Femur (tissue), 1 donor: ENCODE results near the gene FALEC.
A peak's percentile ranks its signal among the peaks of the same experiment; 100 is the strongest.

Experiments used
- DNase-seq: peaks from one replicate; pipeline ENCODE4 v3.0.0-alpha.2; 2017

The FALEC gene

DNA sequence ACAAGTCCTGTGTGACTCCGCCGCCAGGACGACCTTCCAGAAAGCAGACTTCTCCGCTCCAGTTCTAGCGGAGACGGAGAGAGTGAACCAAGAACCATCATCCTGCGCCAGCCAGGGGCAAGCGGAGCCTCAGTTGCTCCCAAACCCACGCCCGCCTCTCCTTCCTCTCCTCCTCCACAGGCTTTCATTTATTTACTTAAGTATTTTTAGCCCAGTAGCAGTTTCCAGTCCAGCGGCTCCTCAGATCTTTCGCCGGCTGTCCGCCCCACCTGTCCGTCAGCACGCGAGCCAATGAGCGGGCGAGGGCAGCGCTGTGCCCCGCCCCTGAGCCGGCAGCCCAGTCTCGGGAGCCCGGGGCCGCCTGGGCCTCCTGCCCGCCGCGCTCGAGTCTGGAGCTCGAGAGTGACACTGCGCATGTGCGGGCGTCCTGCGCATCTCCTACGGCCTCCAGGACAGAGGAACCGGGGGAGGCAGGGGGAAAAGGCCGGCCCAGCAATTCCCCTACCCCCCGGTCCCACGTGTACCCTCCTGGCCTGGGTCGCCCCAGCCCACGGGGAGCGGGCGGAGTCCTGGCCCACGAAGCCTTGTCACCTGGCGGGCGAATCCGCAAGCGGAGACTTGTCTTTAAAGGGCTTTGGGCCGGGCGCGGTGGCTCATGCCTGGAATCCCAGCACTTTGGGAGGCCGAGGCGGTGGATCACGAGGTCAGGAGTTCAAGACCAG is at the start of gene FALEC:
Gene FALEC (plus strand): TSS at position 425 of the 722 bp plus-strand sequence.
- DNase-seq = peak; percentile 98

DNA sequence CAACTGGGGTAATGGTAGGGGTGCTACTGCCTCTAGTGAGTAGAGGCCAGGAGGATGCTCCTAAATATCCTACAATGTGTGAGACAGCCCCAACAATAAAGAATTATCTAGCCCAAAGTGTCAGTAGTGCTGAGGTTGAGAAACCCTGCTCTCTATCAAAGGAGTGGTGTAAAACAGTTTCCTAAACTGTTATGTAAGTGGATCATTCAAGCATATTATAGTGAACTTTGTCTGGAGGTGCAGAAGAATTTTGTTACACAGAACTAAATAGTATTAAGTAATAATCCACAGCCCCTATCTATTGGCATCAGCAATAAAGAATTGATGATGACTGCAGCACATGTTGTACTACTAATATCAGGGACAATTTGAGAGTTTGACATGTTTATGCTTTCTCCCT is 48.6 kb upstream of the FALEC start:
- no peak for DNase-seq

DNA sequence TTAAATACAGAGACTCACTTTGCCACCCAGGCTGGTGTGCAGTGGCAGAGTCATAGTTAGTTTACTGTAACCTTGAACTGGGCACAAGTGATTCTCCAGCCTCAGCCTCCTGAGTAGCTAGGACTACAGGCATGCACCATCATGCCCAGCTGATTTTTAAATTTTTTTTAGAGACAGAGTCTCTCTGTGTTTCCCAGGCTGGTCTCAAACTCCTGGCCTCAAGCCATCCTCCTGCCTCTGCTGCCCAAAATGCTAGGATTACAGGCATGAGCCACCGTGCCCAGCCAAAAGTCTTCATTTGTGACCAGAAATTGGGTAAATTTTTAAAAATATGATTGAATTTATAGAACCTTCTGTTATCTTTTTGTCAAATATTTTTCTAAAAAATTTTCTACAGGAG is 46.3 kb upstream of the FALEC start:
- no peak for DNase-seq

DNA sequence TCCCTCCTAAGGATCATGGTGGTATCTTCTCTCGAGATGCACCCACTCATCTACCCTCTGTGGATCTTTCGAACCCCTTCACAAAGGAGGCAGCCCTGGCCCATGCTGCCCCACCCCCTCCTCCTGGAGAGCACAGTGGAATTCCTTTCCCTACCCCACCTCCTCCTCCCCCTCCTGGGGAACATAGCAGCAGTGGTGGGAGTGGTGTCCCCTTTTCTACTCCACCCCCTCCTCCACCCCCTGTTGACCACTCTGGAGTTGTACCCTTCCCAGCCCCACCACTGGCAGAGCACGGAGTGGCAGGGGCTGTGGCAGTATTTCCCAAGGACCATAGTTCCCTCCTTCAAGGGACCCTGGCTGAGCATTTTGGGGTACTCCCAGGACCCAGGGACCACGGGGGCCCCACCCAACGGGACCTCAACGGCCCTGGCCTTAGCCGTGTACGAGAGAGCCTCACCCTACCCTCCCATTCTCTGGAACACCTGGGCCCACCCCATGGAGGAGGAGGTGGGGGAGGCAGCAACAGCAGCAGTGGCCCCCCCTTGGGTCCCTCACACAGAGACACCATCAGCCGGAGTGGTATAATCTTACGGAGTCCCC is 42.9 kb upstream of the FALEC start:
- no peak for DNase-seq

DNA sequence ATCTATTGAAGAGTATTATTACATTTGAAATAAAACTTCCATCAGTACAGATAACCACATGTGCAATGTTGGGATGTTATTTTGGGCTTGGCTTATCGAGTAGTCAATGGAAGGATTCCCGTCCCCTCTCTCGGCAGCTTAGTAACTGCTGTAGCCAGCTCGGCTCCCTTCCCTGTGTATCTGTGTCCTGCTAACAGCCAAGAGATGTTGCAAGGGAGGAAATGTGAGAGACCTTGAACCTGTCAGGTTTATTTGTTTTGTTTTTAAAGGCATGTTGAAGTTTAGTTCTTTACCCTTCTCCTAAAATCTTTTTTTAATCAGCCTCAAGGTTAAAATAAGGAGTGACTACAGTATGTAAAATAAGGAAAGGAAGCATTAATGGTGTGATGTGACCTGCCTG is 41.9 kb upstream of the FALEC start:
- DNase-seq = no peak

DNA sequence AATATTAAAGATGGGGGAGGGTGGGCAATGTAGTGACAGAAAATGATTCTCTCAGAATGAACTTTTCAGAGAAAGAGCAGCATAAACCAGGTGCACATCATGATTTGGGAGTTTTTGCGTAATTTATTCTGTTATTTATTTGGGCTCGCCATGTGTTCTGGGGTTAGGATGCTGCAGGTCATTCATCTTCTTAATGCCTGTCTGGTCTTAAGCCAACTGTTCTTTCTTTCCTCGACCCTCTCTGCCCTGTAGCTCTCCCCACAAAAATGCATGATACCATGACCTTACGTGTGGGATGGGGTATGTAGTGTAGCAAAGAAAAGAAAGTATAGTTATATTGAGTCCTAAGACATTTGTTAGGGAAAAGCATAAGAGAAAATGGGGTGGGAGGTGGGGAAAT is 40.7 kb upstream of the FALEC start:
- DNase-seq = no peak

DNA sequence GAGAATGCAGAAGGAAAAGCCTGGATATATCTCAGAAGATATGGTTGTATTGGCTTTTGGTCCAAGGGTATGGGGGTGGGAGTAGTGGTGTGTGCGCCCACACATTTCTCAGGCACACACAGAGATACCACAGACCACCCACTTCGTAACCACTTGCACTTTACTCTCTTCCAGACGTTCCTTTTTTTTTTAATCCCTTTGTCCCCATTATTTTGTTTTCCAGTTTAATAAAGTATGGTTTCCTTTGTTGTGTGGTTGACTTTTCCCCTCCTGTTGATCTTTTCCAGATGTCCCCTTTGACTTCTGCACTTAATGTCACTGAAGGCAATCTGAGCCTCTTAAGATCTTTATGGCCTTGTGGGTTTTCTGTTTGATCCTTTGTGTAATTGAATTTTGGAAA is 38.8 kb upstream of the FALEC start:
- DNase-seq = no peak

DNA sequence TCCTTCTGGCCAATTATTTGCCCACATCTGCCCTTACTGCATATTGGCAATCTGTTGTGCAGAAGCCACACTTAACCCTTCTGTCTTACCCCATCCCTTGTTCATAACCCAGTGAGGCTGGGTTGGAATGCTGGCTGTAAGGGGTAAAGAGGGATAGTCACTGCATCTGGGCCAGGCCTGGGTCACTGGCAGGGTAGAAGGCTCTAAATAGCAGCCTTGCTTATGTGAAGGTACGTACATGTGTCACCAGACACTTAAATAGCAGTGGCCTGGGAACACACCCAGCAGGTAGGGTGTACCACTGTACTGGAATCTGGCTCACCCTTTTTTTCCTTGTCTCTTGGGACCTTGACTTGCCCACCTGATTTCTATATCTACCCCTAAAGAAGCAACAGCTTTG is 38.2 kb upstream of the FALEC start:
- DNase-seq = no peak

DNA sequence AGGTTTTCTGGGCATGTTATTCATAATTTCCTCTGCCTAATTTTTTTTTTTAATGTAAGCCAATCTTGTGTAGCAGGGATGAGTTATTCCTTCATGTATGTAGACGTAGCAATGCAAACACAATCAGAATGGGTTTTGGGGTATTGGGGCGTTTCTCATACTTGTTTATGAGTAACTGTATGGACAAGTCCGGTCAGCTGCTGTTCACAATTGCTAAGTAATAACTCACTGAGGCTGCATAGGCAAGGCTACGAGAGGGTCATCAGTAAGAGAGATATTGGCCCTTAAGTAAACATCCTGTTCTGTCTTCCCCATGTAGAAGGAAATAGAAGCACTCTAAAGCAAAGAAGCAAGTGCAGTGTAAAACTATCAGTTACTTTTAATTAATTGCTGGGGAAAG is 37.8 kb upstream of the FALEC start:
- no peak for DNase-seq

DNA sequence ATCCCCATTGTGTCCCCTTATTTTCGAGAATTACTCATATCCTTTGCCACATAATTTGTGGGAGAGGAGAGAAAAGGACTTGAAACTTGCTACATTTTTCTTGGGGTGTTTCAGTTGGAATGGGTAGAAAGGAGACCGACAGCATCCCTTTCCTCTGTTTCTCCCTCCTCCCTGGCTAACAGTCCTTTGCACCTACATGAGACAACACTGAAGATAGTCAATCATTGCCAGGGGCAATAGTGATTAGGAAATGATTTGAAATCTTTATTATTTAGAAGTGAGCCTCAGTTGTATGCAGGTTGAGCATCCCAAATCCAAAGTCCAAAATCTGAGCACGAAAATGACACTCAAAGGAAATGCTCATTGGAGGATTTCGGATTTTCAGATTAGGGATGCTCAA is 36.2 kb upstream of the FALEC start:
- no peak for DNase-seq

DNA sequence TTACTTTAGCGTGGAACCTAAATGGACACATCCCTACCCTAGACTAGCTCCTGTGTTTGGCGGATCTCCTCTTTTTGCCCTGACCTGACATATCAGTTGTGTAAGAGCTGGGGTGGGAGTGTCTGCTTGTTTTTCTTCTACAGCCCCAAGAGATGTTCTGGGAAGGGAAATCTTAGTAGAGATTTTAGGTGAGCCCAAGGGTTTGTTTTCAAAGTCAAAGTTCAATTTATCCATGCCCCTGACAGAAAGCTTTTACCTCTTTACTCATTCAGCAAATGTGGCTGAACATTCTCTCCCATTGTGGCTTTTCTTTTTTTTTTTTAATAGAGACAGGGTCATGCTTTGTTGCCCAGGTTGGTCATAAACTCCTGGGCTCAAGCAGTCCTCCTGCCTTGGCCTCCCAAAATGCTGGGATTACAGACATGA is 35.6 kb upstream of the FALEC start:
- no peak for DNase-seq

DNA sequence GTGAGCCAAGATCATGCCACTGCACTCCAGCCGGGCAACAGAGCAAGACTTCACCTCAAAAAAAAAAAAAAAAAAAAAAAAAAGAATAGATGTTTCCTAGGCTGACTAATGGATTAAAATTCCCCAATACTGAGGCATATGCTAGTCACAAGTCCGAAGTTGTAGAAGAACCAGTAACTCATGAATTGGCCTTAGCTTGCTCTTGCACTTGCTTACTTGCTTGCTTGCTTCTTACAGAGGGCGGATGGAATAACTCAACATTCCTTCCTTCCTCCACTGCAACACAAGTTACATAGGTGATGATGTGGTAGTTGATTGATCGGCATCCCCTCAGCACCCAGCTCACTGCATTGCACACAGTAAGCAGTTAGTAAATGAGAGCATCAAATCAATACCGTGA is 31.1 kb upstream of the FALEC start:
- DNase-seq = no peak

DNA sequence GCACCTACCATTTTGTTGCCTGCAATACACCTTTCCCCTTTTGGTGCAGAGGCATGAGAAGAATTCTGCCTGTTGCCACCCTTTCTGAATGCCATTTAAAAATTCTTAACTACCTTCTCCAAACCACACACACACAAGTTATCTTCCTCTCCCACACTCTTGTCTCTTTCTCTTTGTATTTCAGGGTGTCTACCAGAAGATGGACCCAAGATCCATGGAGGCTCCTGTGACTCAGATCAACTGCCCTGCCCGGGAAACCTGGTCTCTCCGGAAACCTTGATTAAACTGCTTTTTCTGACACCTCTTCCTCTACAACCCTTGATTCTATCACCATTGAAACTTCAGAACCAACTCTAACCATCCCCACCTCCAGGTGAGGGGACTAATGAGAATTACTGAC is 30.7 kb upstream of the FALEC start:
- no peak for DNase-seq

DNA sequence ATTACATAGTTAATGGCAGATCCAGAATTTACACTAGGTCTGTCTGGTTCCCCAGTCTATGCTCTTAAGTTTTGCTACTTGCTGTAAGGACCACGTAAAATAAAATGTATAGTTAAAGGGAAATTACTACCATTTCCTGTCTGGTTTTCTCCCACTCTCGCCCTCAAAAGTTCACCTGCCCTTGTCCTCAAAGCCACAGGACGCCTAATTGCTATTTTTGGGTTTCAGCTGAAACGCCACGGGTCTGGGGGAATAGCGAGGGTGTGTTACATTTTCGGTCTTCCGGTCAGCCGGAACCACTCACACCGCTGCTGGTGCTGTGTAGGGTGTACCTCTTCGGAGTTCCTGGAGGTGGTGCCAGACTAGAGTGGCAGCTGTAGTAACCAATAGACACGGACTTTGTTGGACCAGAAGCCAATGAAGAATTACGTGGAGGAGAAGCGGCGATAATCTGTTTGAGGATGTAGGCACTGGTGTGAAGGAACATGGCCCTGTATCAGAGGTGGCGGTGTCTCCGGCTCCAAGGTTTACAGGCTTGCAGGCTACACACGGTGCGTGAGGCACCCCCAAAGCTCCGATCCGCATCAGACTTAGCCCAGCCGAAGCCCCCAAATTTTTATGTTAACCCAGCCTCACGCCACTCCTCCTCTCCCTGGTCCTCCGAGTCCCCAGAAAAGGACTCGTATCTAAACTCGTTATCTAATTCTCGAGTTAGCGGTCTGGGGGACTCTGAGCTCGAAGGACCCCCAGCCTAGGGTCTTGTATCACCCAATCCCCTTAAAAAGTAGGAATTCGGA is 28.4 kb upstream of the FALEC start, which contains the start of gene TARS2:
Gene TARS2 (plus strand): TSS at position 454 of the 797 bp plus-strand sequence. CDS start 32 bp downstream, at position 486.
- DNase-seq = peak; percentile 98

DNA sequence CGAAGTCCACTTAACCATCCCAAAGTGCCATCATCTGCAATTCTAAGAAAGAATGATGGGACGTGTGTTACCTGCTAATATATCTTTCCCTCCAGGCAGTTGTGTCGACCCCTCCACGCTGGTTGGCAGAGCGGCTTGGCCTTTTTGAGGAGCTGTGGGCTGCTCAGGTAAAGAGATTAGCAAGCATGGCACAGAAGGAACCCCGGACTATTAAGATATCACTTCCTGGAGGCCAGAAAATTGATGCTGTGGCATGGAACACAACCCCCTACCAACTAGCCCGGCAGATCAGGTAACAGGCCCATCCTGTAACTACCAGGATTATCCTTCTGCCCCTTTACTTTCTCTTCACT is 27.8 kb upstream of the FALEC start:
- no peak for DNase-seq

DNA sequence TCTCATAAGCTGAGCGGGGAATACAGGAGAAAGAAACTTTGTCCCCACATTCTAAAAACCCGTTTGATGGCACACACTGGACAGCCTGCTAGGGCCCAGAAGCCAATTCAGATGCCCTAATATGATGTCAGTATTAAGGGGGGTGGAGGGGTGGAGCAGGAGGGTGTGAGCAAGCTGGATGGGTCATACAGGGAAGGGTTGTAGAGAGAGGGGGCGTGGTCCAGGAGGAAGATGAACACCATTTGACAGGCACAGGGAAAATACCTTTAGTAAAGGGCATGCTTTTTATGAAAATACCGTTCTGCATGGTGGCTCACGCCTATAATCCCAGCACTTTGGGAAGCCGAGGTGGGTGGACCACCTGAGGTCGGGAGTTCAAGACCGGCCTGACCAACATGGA is 22.4 kb upstream of the FALEC start:
- DNase-seq = no peak

DNA sequence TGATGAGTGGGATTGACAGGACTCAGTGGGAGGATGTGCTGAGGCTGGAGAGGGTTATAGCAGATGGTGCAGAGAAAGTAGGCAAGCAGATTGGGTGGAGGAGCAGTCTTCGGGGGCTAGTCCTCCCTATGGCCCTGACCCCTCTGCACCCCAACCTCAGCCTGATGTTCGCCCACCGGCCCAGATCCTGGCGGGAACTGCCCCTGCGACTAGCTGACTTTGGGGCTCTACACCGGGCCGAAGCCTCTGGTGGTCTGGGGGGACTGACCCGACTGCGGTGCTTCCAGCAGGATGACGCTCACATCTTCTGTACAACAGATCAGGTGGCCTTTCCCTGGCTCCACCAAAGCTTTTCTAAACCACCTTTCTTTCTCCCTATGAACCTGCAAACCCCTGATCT is 17.2 kb upstream of the FALEC start:
- DNase-seq = no peak

DNA sequence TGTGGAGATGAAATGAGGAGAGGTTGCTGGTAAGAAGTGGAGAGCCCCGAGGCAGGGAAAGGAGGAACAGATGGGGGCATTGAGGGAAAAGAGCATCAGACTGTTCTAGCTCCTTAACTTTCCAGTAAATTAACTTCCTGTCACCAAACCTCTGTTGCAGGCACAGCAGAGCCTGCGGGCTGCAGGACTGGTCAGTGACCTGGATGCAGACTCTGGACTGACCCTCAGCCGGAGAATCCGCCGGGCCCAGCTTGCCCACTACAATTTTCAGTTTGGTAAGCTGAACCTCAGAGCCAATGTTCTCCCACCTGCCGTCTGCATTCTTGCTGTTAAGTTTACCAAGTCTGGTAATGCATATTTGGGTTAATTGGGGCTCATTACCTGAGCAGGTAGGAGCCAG is 10.1 kb upstream of the FALEC start:
- no peak for DNase-seq

DNA sequence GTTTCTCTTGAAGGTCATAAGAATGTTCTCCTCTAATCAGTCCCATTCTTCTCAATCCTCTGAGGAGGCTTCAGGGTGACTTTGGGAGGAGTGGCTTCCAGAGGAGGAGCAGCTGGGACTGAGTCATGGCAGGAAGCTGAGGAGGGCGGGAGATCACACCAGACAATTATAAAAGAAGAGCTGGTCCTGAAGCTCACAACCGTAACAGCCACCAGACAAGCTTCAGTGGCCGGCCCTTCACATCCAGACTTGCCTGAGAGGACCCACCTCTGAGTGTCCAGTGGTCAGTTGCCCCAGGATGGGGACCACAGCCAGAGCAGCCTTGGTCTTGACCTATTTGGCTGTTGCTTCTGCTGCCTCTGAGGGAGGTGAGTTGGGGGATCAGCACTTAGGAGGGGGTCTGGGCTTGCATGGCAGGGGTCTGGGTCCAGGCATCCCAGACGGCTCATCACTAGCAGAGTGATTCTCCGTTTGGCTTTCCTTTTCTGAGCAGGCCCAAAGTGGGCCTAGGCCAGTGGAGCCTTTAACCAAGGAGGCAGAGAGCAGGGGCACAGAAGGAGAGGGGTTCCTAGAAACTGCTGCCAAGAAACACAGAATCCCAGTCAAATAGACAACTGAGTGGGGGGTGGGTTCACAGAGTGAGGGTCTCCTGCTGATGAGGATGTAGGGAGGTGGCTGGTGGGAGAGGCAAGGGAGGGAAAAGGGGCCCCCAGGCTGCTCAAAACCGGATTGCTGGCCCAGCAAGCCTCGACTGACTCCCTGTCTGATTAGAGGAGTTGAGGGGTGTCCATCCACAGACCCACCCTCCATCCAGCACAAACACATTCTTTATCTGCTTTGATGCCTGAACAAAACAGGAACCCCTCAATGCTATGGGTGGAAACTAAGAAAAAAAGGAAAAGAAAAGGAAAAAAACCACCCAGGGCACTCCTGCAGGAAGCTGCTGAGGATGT is 7.4 kb upstream of the FALEC start, which contains the start of gene ECM1:
Gene ECM1 (plus strand): TSS at position 198 of the 953 bp plus-strand sequence. CDS start 101 bp downstream, at position 299.
- DNase-seq = no peak

DNA sequence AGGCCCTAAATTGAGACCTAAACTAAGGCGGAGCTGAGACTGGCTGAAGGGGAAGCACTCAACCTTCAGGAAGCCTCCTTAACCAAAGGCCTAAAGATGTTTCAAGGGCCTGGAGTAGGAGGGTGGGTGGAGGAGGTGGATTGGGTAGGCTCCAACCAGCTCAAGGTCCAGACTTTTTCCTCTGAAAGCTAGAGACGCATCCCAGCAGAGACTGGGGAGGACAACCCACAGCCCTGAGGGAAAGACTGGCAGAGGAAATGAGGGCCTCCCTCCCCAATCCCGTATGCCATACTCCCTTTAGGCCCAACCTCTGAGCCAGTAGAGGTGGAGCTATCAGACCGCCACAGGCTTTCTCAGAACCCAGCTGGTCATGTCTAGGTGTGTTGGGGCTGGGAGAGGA is 6.6 kb upstream of the FALEC start:
- DNase-seq = no peak

DNA sequence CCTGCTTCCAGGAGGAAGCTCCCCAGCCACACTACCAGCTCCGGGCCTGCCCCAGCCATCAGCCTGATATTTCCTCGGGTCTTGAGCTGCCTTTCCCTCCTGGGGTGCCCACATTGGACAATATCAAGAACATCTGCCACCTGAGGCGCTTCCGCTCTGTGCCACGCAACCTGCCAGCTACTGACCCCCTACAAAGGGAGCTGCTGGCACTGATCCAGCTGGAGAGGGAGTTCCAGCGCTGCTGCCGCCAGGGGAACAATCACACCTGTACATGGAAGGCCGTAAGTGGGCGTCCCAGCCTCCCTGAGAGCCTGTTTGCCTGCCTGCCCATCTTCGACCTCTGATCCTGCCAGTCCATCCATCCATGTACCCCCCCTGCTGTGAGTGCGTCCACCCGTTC is 4.0 kb upstream of the FALEC start:
- no peak for DNase-seq

DNA sequence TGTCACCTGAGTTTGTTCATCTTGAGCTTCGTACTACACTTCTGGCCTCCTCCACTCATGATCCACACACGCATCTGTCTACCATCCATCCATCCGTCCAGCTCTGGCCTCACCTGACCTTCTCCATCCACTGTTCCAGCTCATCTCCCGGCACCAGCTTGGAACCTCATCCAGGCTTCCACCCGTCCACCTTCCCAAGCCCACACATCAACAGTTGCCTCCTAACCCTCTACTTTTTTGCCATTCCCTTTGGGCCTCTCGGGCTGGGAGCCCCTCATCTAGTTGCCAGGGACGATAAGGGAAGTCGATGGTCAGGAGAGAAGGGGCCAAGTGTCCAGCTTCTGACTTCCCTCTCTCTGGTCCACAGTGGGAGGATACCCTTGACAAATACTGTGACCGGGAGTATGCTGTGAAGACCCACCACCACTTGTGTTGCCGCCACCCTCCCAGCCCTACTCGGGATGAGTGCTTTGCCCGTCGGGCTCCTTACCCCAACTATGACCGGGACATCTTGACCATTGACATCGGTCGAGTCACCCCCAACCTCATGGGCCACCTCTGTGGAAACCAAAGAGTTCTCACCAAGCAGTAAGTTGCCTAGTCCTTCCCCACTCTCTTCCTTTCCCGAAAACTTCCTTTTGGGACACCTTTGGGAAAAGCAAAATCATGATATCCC is 3.4 kb upstream of the FALEC start:
- no peak for DNase-seq
